K562 (cell line): ENCODE data around the gene ATP9B. TPM values are rescaled to one million over a fixed set of nuclear protein-coding genes. Genes with fewer than 3 reads are reported as not detected.

Source experiments
- ATAC-seq: fragments of 200-7000 bp; cut with Tn5 transposase; 3 replicates; pipeline ENCODE4 v1.9.1; 2020; ENCODE audit warnings: moderate library complexity
- BruUV-seq: library from RNA; stranded (reverse); fragments of 400-500 nt; replicated peaks from 2 replicates; lab custom pipeline; 2021; lab: Mats Ljungman, UMichigan
- CTCF ChIA-PET: fragments of 300-600 bp; formaldehyde crosslinking; extraction: SDS; loops from one replicate; lab custom pipeline; 2021; ENCODE audit warnings: low intra/inter-chr PET ratio; lab: Yijun Ruan, JAX
- POLR2A ChIA-PET: fragments of 300-600, 350-650 bp; sonication (Branson Sonifier 250); formaldehyde crosslinking; extraction: SDS; loops from one replicate; lab custom pipeline; 2021; ENCODE audit warnings: antibody characterized with exemption, inconsistent platforms; lab: Yijun Ruan, JAX
- DNase-seq, 4 experiments: peaks; one replicate each; pipeline versions ENCODE4 v3.0.0 to v3.0.0-alpha.2; 2011 to 2018; ENCODE audit warnings: low spot score in 3 of 4, mixed read lengths in 3 of 4; ENCODE audit errors: extremely low read depth in 1 of 4
- FAIRE-seq: peaks from 2 replicates; lab custom pipeline; 2011; peaks lifted over from hg19 to GRCh38; lab: Jason Lieb, UNC
- H2AFZ ChIP-seq: 2 replicates; pipeline ENCODE4 v1.6.0; 2011; ENCODE audit warnings: low read depth, low read length, control low read depth, inconsistent platforms
- H3K27ac ChIP-seq: fragments of 200-600 bp; 3 replicates; pipeline ENCODE4 v1.8.0; 2011; ENCODE audit warnings: low read depth, mild to moderate bottlenecking, control low read depth, inconsistent platforms, low read length, moderate library complexity, mixed read lengths; ENCODE audit errors: extremely low read depth
- H3K27me3 ChIP-seq, 2 experiments: fragments of 300-600 bp in 1 of 2; 2 replicates in 1 of 2; 3 replicates in 1 of 2; pipeline versions ENCODE4 v1.6.0 to v1.8.0; 2011; ENCODE audit warnings: inconsistent platforms in 2 of 2, low read length in 2 of 2, mild to moderate bottlenecking in 1 of 2, mixed read lengths in 1 of 2, moderate library complexity in 1 of 2; ENCODE audit not compliant: control insufficient read depth in 2 of 2, insufficient read depth in 2 of 2
- H3K36me3 ChIP-seq: fragments of 300-600 bp; 3 replicates; pipeline ENCODE4 v1.8.0; 2011; ENCODE audit warnings: mild to moderate bottlenecking, low read length, inconsistent platforms; ENCODE audit not compliant: control insufficient read depth, insufficient read depth
- H3K4me1 ChIP-seq, 2 experiments: fragments of 200-600 bp in 1 of 2; replicated peaks in 1 of 2; 2 replicates in 1 of 2; 3 replicates in 1 of 2; pipeline versions ENCODE4 v1.5.1 to v1.8.0; 2011; ENCODE audit warnings: inconsistent platforms in 2 of 2, low read length in 2 of 2, mild to moderate bottlenecking in 1 of 2, mixed read lengths in 1 of 2, moderate library complexity in 1 of 2; ENCODE audit not compliant: control insufficient read depth in 2 of 2, insufficient read depth in 2 of 2
- H3K4me2 ChIP-seq: 2 replicates; pipeline ENCODE4 v1.6.1; 2011; ENCODE audit warnings: low read length, control low read depth, inconsistent platforms, mixed read lengths; ENCODE audit not compliant: insufficient read depth
- H3K4me3 ChIP-seq: fragments of 200-600 bp; sonication (generic), shearing (Covaris generic); 2 replicates; pipeline ENCODE4 v1.5.1; 2016; ENCODE audit warnings: control low read depth, inconsistent platforms
- H3K79me2 ChIP-seq: fragments of 200-600 bp; 3 replicates; pipeline ENCODE4 v1.8.0; 2011; ENCODE audit warnings: low read length, inconsistent platforms; ENCODE audit not compliant: control insufficient read depth, insufficient read depth
- H3K9ac ChIP-seq, 2 experiments: 2 replicates each; pipeline versions ENCODE4 v1.6.0 to v1.6.1; 2011; ENCODE audit warnings: low read depth in 2 of 2, low read length in 2 of 2, control low read depth in 1 of 2, inconsistent platforms in 1 of 2, mild to moderate bottlenecking in 1 of 2, mixed read lengths in 1 of 2; ENCODE audit not compliant: insufficient read depth in 1 of 2
- H3K9me1 ChIP-seq: one replicate; pipeline ENCODE4 v1.6.0; 2011; ENCODE audit warnings: inconsistent platforms, mild to moderate bottlenecking, low read length, moderate library complexity; ENCODE audit not compliant: control insufficient read depth, insufficient read depth
- H3K9me3 ChIP-seq: replicated peaks from 2 replicates; pipeline ENCODE4 v1.5.1; 2011; ENCODE audit warnings: low read depth, low read length, inconsistent platforms; ENCODE audit not compliant: control insufficient read depth, insufficient read depth
- H4K20me1 ChIP-seq: replicated peaks from 2 replicates; pipeline ENCODE4 v1.6.1; 2011; ENCODE audit warnings: low read length, inconsistent platforms, mixed read lengths; ENCODE audit not compliant: control insufficient read depth, insufficient read depth
- ARID2 ChIP-seq: fragments of 450-650 bp; IDR thresholded peaks from 2 replicates; pipeline ENCODE4 v1.6.1; 2017; ENCODE audit warnings: antibody characterized with exemption, mild to moderate bottlenecking
- CHD1 ChIP-seq: fragments of 200-600 bp; sonication (generic); IDR thresholded peaks from one replicate; pipeline ENCODE4 v1.6.1; 2012; ENCODE audit warnings: mild to moderate bottlenecking, moderate library complexity, low read length, inconsistent platforms
- CSDE1 ChIP-seq, 2 experiments: fragments of 450-650 bp; IDR thresholded peaks; 2 replicates each; pipeline ENCODE4 v1.6.1; 2016; ENCODE audit warnings: mild to moderate bottlenecking in 1 of 2
- HDAC1 ChIP-seq, 2 experiments: fragments of 450-650 bp; IDR thresholded peaks; 2 replicates each; pipeline ENCODE4 v1.6.1; 2016 to 2017; ENCODE audit warnings: inconsistent platforms in 1 of 2, mild to moderate bottlenecking in 1 of 2, moderate library complexity in 1 of 2
- HNRNPK ChIP-seq: fragments of 200-400 bp; formaldehyde crosslinking; IDR thresholded peaks from one replicate; pipeline ENCODE4 v1.6.1; 2018; ENCODE audit warnings: mild to moderate bottlenecking, low read depth, low read length; ENCODE audit not compliant: poor library complexity, severe bottlenecking
- HSF4 ChIP-seq: fragments of 250-450 bp; sonication (Bioruptor Pico); IDR thresholded peaks from 2 replicates; pipeline ENCODE4 v2.1.2; 2022; ENCODE audit warnings: mild to moderate bottlenecking, moderate library complexity, borderline replicate concordance
- MLX ChIP-seq, 2 experiments: fragments of 450-650 bp in 1 of 2; sonication (generic) in 1 of 2; formaldehyde crosslinking; conservative IDR thresholded peaks; 2 replicates each; pipeline versions ENCODE4 v1.4.0 to v1.8.1; 2020 to 2022; ENCODE audit warnings: mild to moderate bottlenecking in 1 of 2, missing genetic modification reagents in 1 of 2
- NFE2L1 ChIP-seq: fragments of 450-650 bp; IDR thresholded peaks from 2 replicates; pipeline ENCODE4 v1.6.1; 2016; ENCODE audit warnings: missing genetic modification characterization, low read depth, mild to moderate bottlenecking, missing compliant biosample characterization, moderate library complexity, borderline replicate concordance
- NR2C2 ChIP-seq, 2 experiments: fragments of 200-800 bp in 1 of 2; sonication (Bioruptor generic) in 1 of 2; sonication (generic) in 1 of 2; formaldehyde crosslinking in 1 of 2; IDR thresholded peaks; 2 replicates each; pipeline versions ENCODE4 v1.6.1 to v1.8.0; 2016 to 2022; ENCODE audit warnings: mild to moderate bottlenecking in 1 of 2, missing compliant biosample characterization in 1 of 2, missing genetic modification characterization in 1 of 2, missing genetic modification reagents in 1 of 2
- PTBP1 ChIP-seq: fragments of 200-400 bp; formaldehyde crosslinking; IDR thresholded peaks from 2 replicates; pipeline ENCODE4 v1.6.1; 2017; ENCODE audit warnings: low read depth, low read length
- RAD21 ChIP-seq, 2 experiments: fragments of 250-450 bp in 1 of 2; fragments of 450-650 bp in 1 of 2; sonication (Bioruptor Pico) in 1 of 2; formaldehyde crosslinking in 1 of 2; IDR thresholded peaks in 1 of 2; conservative IDR thresholded peaks in 1 of 2; 2 replicates each; pipeline versions ENCODE4 v1.4.0 to v1.8.0; 2020 to 2022; ENCODE audit warnings: mild to moderate bottlenecking in 2 of 2, moderate library complexity in 1 of 2
- RBM22 ChIP-seq: fragments of 200-400 bp; formaldehyde crosslinking; IDR thresholded peaks from 2 replicates; pipeline ENCODE4 v1.6.1; 2018; ENCODE audit warnings: low read length, low read depth; ENCODE audit not compliant: poor library complexity, severe bottlenecking
- RFX5 ChIP-seq: IDR thresholded peaks from 2 replicates; pipeline ENCODE4 v1.6.1; 2011; ENCODE audit warnings: low read depth, mild to moderate bottlenecking, improper control_type of control experiment, low read length
- ZBTB5 ChIP-seq: fragments of 450-650 bp; IDR thresholded peaks from 2 replicates; pipeline ENCODE4 v1.6.1; 2017; ENCODE audit warnings: antibody characterized with exemption
- WGBS: fragments of 100-300 bp; shearing (Covaris generic); methylation state at CpG from one replicate; pipeline ENCODE4 v1.1.6; 2016; ENCODE audit warnings: low coverage, mixed read lengths; ENCODE audit not compliant: insufficient coverage; ENCODE audit errors: missing lambda C conversion rate; 5-methylcytosine and 5-hydroxymethylcytosine counted together
- in situ Hi-C: fragments of 300-500 bp; cut with MboI; formaldehyde crosslinking; loops from 4 replicates; pipeline ENCODE4 v1.15.0; 2018; ENCODE audit warnings: inconsistent platforms, mixed read lengths
- intact Hi-C: fragments of 100-400 bp; cut with micrococcal nuclease; formaldehyde crosslinking; loops from 2 replicates; pipeline ENCODE4 v1.14.2; 2022
- polyA plus RNA-seq, 8 experiments: library from polyadenylated mRNA; depleted of rRNA in 4 of 8; stranded (reverse) in 5 of 8; unstranded in 3 of 8; fragments of >200 nt; fragmentation: Nextera tagmentation in 2 of 8; fragmentation: Illumina TruSeq in 1 of 8; extraction: Ambion mirVana in 2 of 8; extraction: Trizol in 1 of 8; gene quantifications; 2 replicates each; pipeline versions ENCODE4 v1.2.1 to v1.2.3, GENCODE V29; 2011 to 2014; ENCODE audit warnings: inconsistent platforms in 1 of 8, missing spikeins in 1 of 8
- total RNA-seq, 7 experiments: library from RNA; depleted of rRNA in 6 of 7; stranded (reverse); fragments of >200 nt in 6 of 7; fragmentation: Illumina TruSeq in 2 of 7; extraction: Trizol in 2 of 7; gene quantifications; 2 replicates each; pipeline versions ENCODE4 v1.2.1 to v1.2.3, GENCODE V29; 2011 to 2021; ENCODE audit warnings: low replicate concordance in 1 of 7
- TF ChIP-seq, protein P1 (sequence below): fragments of 450-650 bp; formaldehyde crosslinking; IDR thresholded peaks from 2 replicates; pipeline ENCODE4 v1.4.0; 2020; ENCODE audit warnings: mild to moderate bottlenecking, moderate library complexity

The ATP9B gene
- total and polyA plus RNA-seq, 9 of the 15 experiments (the other 6 are each of a cell fraction or from before 2014, with no cell fraction given): 0.66 to 13.2 (median 7.9) TPM

DNA sequence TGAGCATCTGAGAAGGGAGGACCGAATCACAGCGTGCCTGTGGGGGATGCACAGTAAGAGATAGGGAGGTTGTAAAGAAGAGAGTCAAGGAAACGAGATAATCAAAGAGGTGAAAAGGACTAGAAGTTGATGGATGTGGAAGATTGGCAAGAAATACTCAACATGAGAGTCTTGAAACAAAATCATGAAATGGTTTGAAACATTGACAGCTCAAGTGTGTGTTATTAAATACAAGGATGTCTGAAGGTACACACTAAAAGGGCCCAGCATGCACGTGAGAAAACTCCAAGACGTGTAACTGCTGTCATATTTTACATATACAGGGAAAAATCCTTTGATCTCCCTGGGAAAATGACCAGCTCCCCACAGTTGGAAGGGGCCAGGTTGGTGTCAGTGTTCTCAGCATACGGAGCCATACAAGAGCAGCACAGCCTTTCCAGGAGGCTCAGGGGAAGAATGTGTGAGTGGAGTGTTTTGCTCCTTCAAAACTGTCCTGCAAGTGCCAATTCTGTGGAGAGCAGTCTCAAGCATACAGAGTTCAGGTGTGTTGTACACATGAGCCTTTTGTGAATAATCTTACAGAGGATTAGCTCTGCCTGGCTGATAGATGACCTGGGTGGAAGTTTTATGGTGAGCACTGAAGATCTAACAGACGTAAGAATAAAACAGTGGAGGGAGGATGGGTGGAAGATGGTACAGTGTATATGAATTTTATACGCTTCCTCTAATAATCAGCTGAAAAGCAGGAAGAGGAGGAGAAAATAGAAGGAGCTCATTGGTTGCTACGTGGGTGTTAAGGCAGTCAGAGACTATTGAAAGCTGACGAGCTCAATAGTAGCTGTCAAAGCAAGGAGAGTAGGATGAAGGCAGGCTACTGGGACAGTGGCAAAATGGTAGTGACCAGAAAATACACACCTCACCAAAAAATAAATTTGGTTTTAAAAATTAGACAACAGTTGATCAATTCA is 126.8 kb downstream of the ATP9B start:
- in situ Hi-C loops: no loop called here
- intact Hi-C loops: no loop called here
- WGBS: 74% methylated on average over 10 of the region's 10 CpGs
- TF ChIP-seq NR2C2 (CRISPR knock-in tag; IDR thresholded peaks at IDR 0.05) (no peak), NR2C2 (tag; IDR thresholded peaks at IDR 0.05) (no peak), HDAC1 (IDR thresholded peaks at IDR 0.05) (no peak), CSDE1 (IDR thresholded peaks at IDR 0.05) (no peak), ARID2 (no peak), CHD1 (no peak), ZBTB5 (no peak), HSF4 (CRISPR knock-in tag) (no peak), PTBP1 (no peak), HNRNPK (no peak), RBM22 (no peak), RFX5 (no peak), NFE2L1 (tag) (no peak), MLX (CRISPR knock-in tag; conservative IDR thresholded peaks at IDR 0.05) (no peak), RAD21 (CRISPR knock-in tag; conservative IDR thresholded peaks at IDR 0.05 in 1 of 2, IDR thresholded peaks at IDR 0.05 in 1 of 2) (no peak)
- TF ChIP-seq, protein P1, sequence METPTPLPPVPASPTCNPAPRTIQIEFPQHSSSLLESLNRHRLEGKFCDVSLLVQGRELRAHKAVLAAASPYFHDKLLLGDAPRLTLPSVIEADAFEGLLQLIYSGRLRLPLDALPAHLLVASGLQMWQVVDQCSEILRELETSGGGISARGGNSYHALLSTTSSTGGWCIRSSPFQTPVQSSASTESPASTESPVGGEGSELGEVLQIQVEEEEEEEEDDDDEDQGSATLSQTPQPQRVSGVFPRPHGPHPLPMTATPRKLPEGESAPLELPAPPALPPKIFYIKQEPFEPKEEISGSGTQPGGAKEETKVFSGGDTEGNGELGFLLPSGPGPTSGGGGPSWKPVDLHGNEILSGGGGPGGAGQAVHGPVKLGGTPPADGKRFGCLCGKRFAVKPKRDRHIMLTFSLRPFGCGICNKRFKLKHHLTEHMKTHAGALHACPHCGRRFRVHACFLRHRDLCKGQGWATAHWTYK (CRISPR knock-in tag): no peak

More for the DNA sequence above, 126.8 kb downstream of the ATP9B start:
- no peak overlapping the region for H3K4me3 ChIP-seq
- H3K36me3 ChIP-seq: 0 out of 3 replicates have a peak, but pooled peaks cover 3% of the 10 kb centered on the region
- no peaks in the 10 kb centered on the region for H3K79me2 ChIP-seq
- H3K27me3 ChIP-seq: no peaks in the 10 kb centered on the region
- no TSS peak for BruUV-seq
- no peak for FAIRE-seq
- ChIA-PET POLR2A (interaction anchor here (1.5 kb wide), 1 partner anchor 10 kb away, joined by 5 read pairs; no protein-coding TSS in a partner anchor), CTCF (no interaction called here)
- H3K4me2 ChIP-seq: no peak overlapping the region
- DNase-seq: no peak
- no peaks in the 10 kb centered on the region for H3K9me3 ChIP-seq
- no peak overlapping the region for H3K9ac ChIP-seq
- no peak for ATAC-seq
- no peaks in the 10 kb centered on the region for H3K9me1 ChIP-seq
- no peaks in the 10 kb centered on the region for H4K20me1 ChIP-seq
- no peaks in the 10 kb centered on the region for H3K4me1 ChIP-seq
- H2AFZ ChIP-seq: no peak overlapping the region
- no peak overlapping the region for H3K27ac ChIP-seq
